WTC11 (cell line): ENCODE measurements around the gene AK3. TPM values are rescaled to one million over a fixed set of nuclear protein-coding genes. Genes with fewer than 3 reads are reported as not detected.

Source experiments
- ATAC-seq: fragments of 200-7000 bp; cut with Tn5 transposase; 2 replicates; pipeline ENCODE4 v1.10.0; 2021; ENCODE audit warnings: mild to moderate bottlenecking, moderate library complexity
- CTCF ChIA-PET: fragments of 300-600 bp; sonication (Branson Sonifier 250); formaldehyde crosslinking; loops from one replicate; lab custom pipeline; 2021; ENCODE audit warnings: antibody characterized with exemption; lab: Charles Lee
- POLR2A ChIA-PET: fragments of 350-600 bp; sonication (Branson Sonifier 250); formaldehyde crosslinking; loops from one replicate; lab custom pipeline; 2021; ENCODE audit warnings: antibody characterized with exemption; lab: Charles Lee
- DNase-seq: peaks from one replicate; pipeline ENCODE4 v3.0.0; 2021; ENCODE audit warnings: low spot score
- H3K27ac Mint-ChIP-seq: 2 replicates; pipeline ENCODE4 v1.8.0; 2021; ENCODE audit warnings: mixed read lengths
- H3K27me3 Mint-ChIP-seq: 2 replicates; pipeline ENCODE4 v1.8.0; 2021; ENCODE audit warnings: low read depth, mild to moderate bottlenecking, moderate library complexity, mixed read lengths
- H3K36me3 Mint-ChIP-seq: 2 replicates; pipeline ENCODE4 v1.8.0; 2021; ENCODE audit warnings: mixed read lengths
- H3K4me1 Mint-ChIP-seq: 2 replicates; pipeline ENCODE4 v1.8.0; 2022; ENCODE audit warnings: mixed read lengths
- H3K4me3 Mint-ChIP-seq: 2 replicates; pipeline ENCODE4 v1.8.0; 2021; ENCODE audit warnings: mild to moderate bottlenecking, moderate library complexity, mixed read lengths
- H3K9me3 Mint-ChIP-seq: 2 replicates; pipeline ENCODE4 v1.8.0; 2021; ENCODE audit warnings: mixed read lengths
- AR ChIP-seq: fragments of 250-450 bp; sonication (Bioruptor Pico); IDR thresholded peaks from 2 replicates; pipeline ENCODE4 v1.9.0; 2021; ENCODE audit warnings: mild to moderate bottlenecking
- ATF1 ChIP-seq: sonication (generic); formaldehyde crosslinking; IDR thresholded peaks from 2 replicates; pipeline ENCODE4 v1.8.1; 2023; ENCODE audit warnings: mild to moderate bottlenecking, moderate library complexity, missing genetic modification reagents
- CBFB ChIP-seq: sonication (generic); formaldehyde crosslinking; IDR thresholded peaks from 2 replicates; pipeline ENCODE4 v1.8.1; 2022; ENCODE audit warnings: mild to moderate bottlenecking, low read depth, missing genetic modification reagents
- E2F4 ChIP-seq: sonication (generic); formaldehyde crosslinking; IDR thresholded peaks from 2 replicates; pipeline ENCODE4 v1.8.1; 2022; ENCODE audit warnings: low read depth, mild to moderate bottlenecking, moderate library complexity, missing genetic modification reagents, borderline replicate concordance
- ERG ChIP-seq: fragments of 250-450 bp; sonication (Bioruptor Pico); IDR thresholded peaks from 2 replicates; pipeline ENCODE4 v1.8.0; 2021; ENCODE audit warnings: mild to moderate bottlenecking
- ETV6 ChIP-seq: sonication (generic); formaldehyde crosslinking; IDR thresholded peaks from 2 replicates; pipeline ENCODE4 v1.8.1; 2022; ENCODE audit warnings: mild to moderate bottlenecking, missing genetic modification reagents
- FOXJ3 ChIP-seq: sonication (generic); formaldehyde crosslinking; IDR thresholded peaks from 2 replicates; pipeline ENCODE4 v1.9.0; 2021; ENCODE audit warnings: missing genetic modification reagents, mild to moderate bottlenecking, borderline replicate concordance
- GABPB1 ChIP-seq: sonication (generic); formaldehyde crosslinking; IDR thresholded peaks from 2 replicates; pipeline ENCODE4 v1.8.1; 2023; ENCODE audit warnings: mild to moderate bottlenecking, missing genetic modification reagents
- IRF1 ChIP-seq: sonication (generic); formaldehyde crosslinking; IDR thresholded peaks from 2 replicates; pipeline ENCODE4 v1.8.0; 2023; ENCODE audit warnings: missing genetic modification reagents
- MAX ChIP-seq: sonication (generic); formaldehyde crosslinking; IDR thresholded peaks from 2 replicates; pipeline ENCODE4 v1.8.0; 2022; ENCODE audit warnings: mild to moderate bottlenecking, missing genetic modification reagents
- MLX ChIP-seq: sonication (generic); formaldehyde crosslinking; IDR thresholded peaks from 2 replicates; pipeline ENCODE4 v1.8.1; 2023; ENCODE audit warnings: mild to moderate bottlenecking, missing genetic modification reagents, moderate library complexity
- MXD4 ChIP-seq: fragments of 250-450 bp; sonication (Bioruptor Pico); IDR thresholded peaks from 2 replicates; pipeline ENCODE4 v1.8.0; 2021; ENCODE audit warnings: mild to moderate bottlenecking, moderate library complexity, borderline replicate concordance
- MYBL2 ChIP-seq: sonication (generic); formaldehyde crosslinking; IDR thresholded peaks from 2 replicates; pipeline ENCODE4 v1.8.1; 2023; ENCODE audit warnings: mild to moderate bottlenecking, moderate library complexity, missing genetic modification reagents
- NFATC4 ChIP-seq: fragments of 250-450 bp; sonication (Bioruptor Pico); IDR thresholded peaks from 2 replicates; pipeline ENCODE4 v1.9.0; 2021; ENCODE audit warnings: mild to moderate bottlenecking
- NFE2L1 ChIP-seq: sonication (generic); formaldehyde crosslinking; IDR thresholded peaks from 2 replicates; pipeline ENCODE4 v1.8.1; 2023; ENCODE audit warnings: missing genetic modification reagents
- NR1H2 ChIP-seq: sonication (generic); formaldehyde crosslinking; IDR thresholded peaks from 2 replicates; pipeline ENCODE4 v1.9.0; 2021; ENCODE audit warnings: mild to moderate bottlenecking, moderate library complexity, missing genetic modification reagents
- PRRX2 ChIP-seq: fragments of 250-450 bp; sonication (Bioruptor Pico); IDR thresholded peaks from 2 replicates; pipeline ENCODE4 v1.8.0; 2021; ENCODE audit warnings: mild to moderate bottlenecking
- RELA ChIP-seq: sonication (generic); formaldehyde crosslinking; IDR thresholded peaks from 2 replicates; pipeline ENCODE4 v1.8.1; 2022; ENCODE audit warnings: missing genetic modification reagents, mild to moderate bottlenecking, borderline replicate concordance
- RORB ChIP-seq: fragments of 250-450 bp; sonication (Bioruptor Pico); IDR thresholded peaks from 2 replicates; pipeline ENCODE4 v1.9.0; 2021; ENCODE audit warnings: mild to moderate bottlenecking
- SMAD3 ChIP-seq: sonication (generic); formaldehyde crosslinking; IDR thresholded peaks from 2 replicates; pipeline ENCODE4 v1.8.0; 2022; ENCODE audit warnings: missing genetic modification reagents, mild to moderate bottlenecking, borderline replicate concordance
- STAT6 ChIP-seq: sonication (generic); formaldehyde crosslinking; conservative IDR thresholded peaks from 2 replicates; pipeline ENCODE4 v1.8.1; 2023; ENCODE audit warnings: mild to moderate bottlenecking, low read depth, missing genetic modification reagents, moderate library complexity
- TCF7 ChIP-seq: sonication (generic); formaldehyde crosslinking; IDR thresholded peaks from 2 replicates; pipeline ENCODE4 v1.8.0; 2022; ENCODE audit warnings: mild to moderate bottlenecking, low read depth, missing genetic modification reagents, moderate library complexity
- TEAD1 ChIP-seq: sonication (generic); formaldehyde crosslinking; IDR thresholded peaks from 2 replicates; pipeline ENCODE4 v1.8.0; 2022; ENCODE audit warnings: mild to moderate bottlenecking, missing genetic modification reagents
- TP53 ChIP-seq: sonication (generic); formaldehyde crosslinking; IDR thresholded peaks from 2 replicates; pipeline ENCODE4 v1.8.1; 2023; ENCODE audit warnings: mild to moderate bottlenecking, missing genetic modification reagents
- ZBTB21 ChIP-seq: sonication (generic); formaldehyde crosslinking; IDR thresholded peaks from 2 replicates; pipeline ENCODE4 v1.8.1; 2023; ENCODE audit warnings: mild to moderate bottlenecking, missing genetic modification reagents, borderline replicate concordance
- ZNF232 ChIP-seq: sonication (generic); formaldehyde crosslinking; IDR thresholded peaks from 2 replicates; pipeline ENCODE4 v1.8.0; 2022; ENCODE audit warnings: mild to moderate bottlenecking, missing genetic modification reagents
- ZNF396 ChIP-seq: fragments of 250-450 bp; sonication (Bioruptor Pico); IDR thresholded peaks from 2 replicates; pipeline ENCODE4 v1.8.0; 2021; ENCODE audit warnings: mild to moderate bottlenecking, moderate library complexity, borderline replicate concordance
- total RNA-seq: library from RNA; stranded (reverse); gene quantifications from 3 replicates; pipeline ENCODE4 v1.2.3, GENCODE V29; 2021

Gene AK3
- total RNA-seq, 1 experiment from 2014 or later, result 28.5 TPM

- TF ChIP-seq FOXJ3 (CRISPR knock-in tag) (no peak), CBFB (no peak), IRF1 (CRISPR knock-in tag) (no peak), ETV6 (CRISPR knock-in tag) (no peak), MLX (CRISPR knock-in tag) (no peak), TP53 (CRISPR knock-in tag) (no peak), MXD4 (CRISPR knock-in tag) (no peak), NFATC4 (CRISPR knock-in tag) (no peak), ERG (no peak), E2F4 (CRISPR knock-in tag) (no peak), ZNF232 (CRISPR knock-in tag) (no peak)
- TF ChIP-seq, all 79 proteins: peak for 0
Measured at GRCh38 chr9:4690144-4690543, 50.9 kb downstream of the AK3 start (continued).

GRCh38 chr9:4689687-4690104, 51.3 kb downstream of the AK3 start:
- H3K27ac Mint-ChIP-seq, result peak overlapping the region; percentile 42; the same call in 1 of the 2 replicates
- ChIA-PET CTCF (no interaction called here), POLR2A (no interaction called here)
- no peaks in the 10 kb centered on the region for H3K27me3 Mint-ChIP-seq
- no peaks in the 10 kb centered on the region for H3K9me3 Mint-ChIP-seq
- TF ChIP-seq TEAD1 (CRISPR knock-in tag) (no peak), CBFB (no peak), SMAD3 (no peak), TCF7 (CRISPR knock-in tag) (no peak), ZNF396 (CRISPR knock-in tag) (no peak)
- DNase-seq, result no peak
- H3K4me3 Mint-ChIP-seq, result no peak overlapping the region
- no peaks in the 10 kb centered on the region for H3K4me1 Mint-ChIP-seq
- H3K36me3 Mint-ChIP-seq, result peaks cover 24% of the 10 kb centered on the region
- no peak for ATAC-seq

GRCh38 chr9:4689021-4689420, 52.0 kb downstream of the AK3 start:
- no peak for TF ChIP-seq ZBTB21 (CRISPR knock-in tag)
- TF ChIP-seq FOXJ3 (CRISPR knock-in tag), result no peak
- TF ChIP-seq STAT6 (CRISPR knock-in tag), result no peak
- no peak for TF ChIP-seq RORB (CRISPR knock-in tag)
- no peak for TF ChIP-seq TP53 (CRISPR knock-in tag)
- TF ChIP-seq ATF1, result no peak
- no peak for TF ChIP-seq AR
- no peak for TF ChIP-seq GABPB1 (CRISPR knock-in tag)
- no peak for TF ChIP-seq MYBL2
- no peak for TF ChIP-seq MAX (CRISPR knock-in tag)
- TF ChIP-seq NR1H2 (CRISPR knock-in tag), result no peak
- TF ChIP-seq RELA (CRISPR knock-in tag), result no peak
- TF ChIP-seq PRRX2 (CRISPR knock-in tag), result no peak
- no peak for TF ChIP-seq NFE2L1
- no peak for TF ChIP-seq TEAD1 (CRISPR knock-in tag)
- TF ChIP-seq, all 79 proteins: peak for 0
- no peaks in the 10 kb centered on the region for H3K9me3 Mint-ChIP-seq
- H3K27me3 Mint-ChIP-seq, result no peaks in the 10 kb centered on the region
- H3K27ac Mint-ChIP-seq, result peak overlapping the region; percentile 64; the same call in 1 of the 2 replicates
- H3K36me3 Mint-ChIP-seq, result peaks cover 23% of the 10 kb centered on the region
- POLR2A ChIA-PET, result no interaction called here
- CTCF ChIA-PET, result no interaction called here
- H3K4me1 Mint-ChIP-seq, result no peaks in the 10 kb centered on the region
- no peak for ATAC-seq
- H3K4me3 Mint-ChIP-seq, result no peak overlapping the region
- DNase-seq, result no peak
